RWPE2 (cell line): Measurements from ENCODE around the gene C3orf33.

Experiments
- ATAC-seq: fragments of 200-7000 bp; cut with Tn5 transposase; 3 replicates; pipeline ENCODE4 v1.9.1; 2021; ENCODE audit warnings: low read depth
- DNase-seq: peaks from one replicate; pipeline ENCODE4 v3.0.0-alpha.2; 2020; ENCODE audit warnings: low spot score
- H3K27ac ChIP-seq: fragments of 450-650 bp; 2 replicates; pipeline ENCODE4 v1.5.1; 2017; ENCODE audit warnings: mild to moderate bottlenecking; ENCODE audit not compliant: poor library complexity, severe bottlenecking
- H3K27me3 ChIP-seq: fragments of 250-450 bp; sonication (Bioruptor Pico); 2 replicates; pipeline ENCODE4 v1.5.1; 2021; ENCODE audit warnings: mild to moderate bottlenecking, moderate library complexity; ENCODE audit not compliant: insufficient read depth, poor library complexity, severe bottlenecking
- H3K36me3 ChIP-seq: fragments of 250-450 bp; sonication (Bioruptor Pico); 2 replicates; pipeline ENCODE4 v1.5.1; 2020; ENCODE audit warnings: low read depth, mild to moderate bottlenecking, moderate library complexity
- H3K4me1 ChIP-seq: fragments of 250-450 bp; sonication (Bioruptor Pico); 2 replicates; pipeline ENCODE4 v1.5.1; 2021; ENCODE audit warnings: mild to moderate bottlenecking, moderate library complexity; ENCODE audit not compliant: insufficient read depth, poor library complexity, severe bottlenecking
- H3K4me3 ChIP-seq: fragments of 250-450 bp; sonication (Bioruptor Pico); 2 replicates; pipeline ENCODE4 v1.5.1; 2021; ENCODE audit warnings: mild to moderate bottlenecking, moderate library complexity; ENCODE audit not compliant: severe bottlenecking
- H3K9me3 ChIP-seq: fragments of 250-450 bp; sonication (Bioruptor Pico); 2 replicates; pipeline ENCODE4 v1.5.1; 2021; ENCODE audit warnings: mild to moderate bottlenecking, moderate library complexity; ENCODE audit not compliant: severe bottlenecking
- TF ChIP-seq, protein P1 (sequence below): fragments of 450-650 bp; IDR thresholded peaks from one replicate; pipeline ENCODE4 v1.5.1; 2017; ENCODE audit warnings: mild to moderate bottlenecking, moderate library complexity; ENCODE audit not compliant: poor library complexity, severe bottlenecking

The C3orf33 gene

DNA sequence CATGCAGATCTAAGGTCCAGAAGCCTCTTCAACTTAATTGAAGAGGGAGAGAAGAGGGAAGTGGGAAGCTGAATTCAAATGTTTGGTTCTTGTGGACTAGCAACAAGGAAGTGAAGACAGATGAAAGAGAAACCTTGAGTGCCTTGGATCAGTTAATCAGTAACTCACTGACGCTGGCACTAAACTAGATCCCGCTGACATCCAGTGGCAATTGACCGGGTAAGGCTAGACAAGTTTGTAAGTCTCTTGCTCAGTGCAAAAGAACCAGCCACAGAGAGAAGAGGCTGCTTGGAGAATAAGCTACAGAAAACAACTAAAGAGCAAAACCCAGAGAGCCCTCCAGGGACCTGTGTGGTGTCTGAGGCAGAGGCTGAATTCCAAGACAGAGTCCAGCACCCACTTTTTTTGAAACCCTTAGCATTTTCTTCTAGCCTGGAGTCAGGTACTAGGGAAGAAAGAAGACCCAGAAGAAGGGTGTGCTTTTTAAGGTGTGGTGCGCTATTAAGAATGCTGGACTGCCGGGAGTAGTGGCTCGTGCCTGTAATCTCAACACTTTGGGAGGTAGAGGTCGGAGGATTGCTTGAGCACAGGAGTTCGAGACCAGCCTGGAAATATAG lies 68.1 kb downstream of the C3orf33 start:
- Histone ChIP-seq H3K27me3 (peaks cover 10% of the 10 kb centered on the region), H3K4me3 (no peak overlapping the region), H3K4me1 (no peaks in the 10 kb centered on the region), H3K36me3 (no peaks in the 10 kb centered on the region), H3K27ac (no peak overlapping the region), H3K9me3 (no peaks in the 10 kb centered on the region)
- TF ChIP-seq, protein P1, sequence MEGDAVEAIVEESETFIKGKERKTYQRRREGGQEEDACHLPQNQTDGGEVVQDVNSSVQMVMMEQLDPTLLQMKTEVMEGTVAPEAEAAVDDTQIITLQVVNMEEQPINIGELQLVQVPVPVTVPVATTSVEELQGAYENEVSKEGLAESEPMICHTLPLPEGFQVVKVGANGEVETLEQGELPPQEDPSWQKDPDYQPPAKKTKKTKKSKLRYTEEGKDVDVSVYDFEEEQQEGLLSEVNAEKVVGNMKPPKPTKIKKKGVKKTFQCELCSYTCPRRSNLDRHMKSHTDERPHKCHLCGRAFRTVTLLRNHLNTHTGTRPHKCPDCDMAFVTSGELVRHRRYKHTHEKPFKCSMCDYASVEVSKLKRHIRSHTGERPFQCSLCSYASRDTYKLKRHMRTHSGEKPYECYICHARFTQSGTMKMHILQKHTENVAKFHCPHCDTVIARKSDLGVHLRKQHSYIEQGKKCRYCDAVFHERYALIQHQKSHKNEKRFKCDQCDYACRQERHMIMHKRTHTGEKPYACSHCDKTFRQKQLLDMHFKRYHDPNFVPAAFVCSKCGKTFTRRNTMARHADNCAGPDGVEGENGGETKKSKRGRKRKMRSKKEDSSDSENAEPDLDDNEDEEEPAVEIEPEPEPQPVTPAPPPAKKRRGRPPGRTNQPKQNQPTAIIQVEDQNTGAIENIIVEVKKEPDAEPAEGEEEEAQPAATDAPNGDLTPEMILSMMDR = no peak
- 0 out of 3 replicates have a peak, but pooled peaks have one; percentile 38 for ATAC-seq
- no peak for DNase-seq

DNA sequence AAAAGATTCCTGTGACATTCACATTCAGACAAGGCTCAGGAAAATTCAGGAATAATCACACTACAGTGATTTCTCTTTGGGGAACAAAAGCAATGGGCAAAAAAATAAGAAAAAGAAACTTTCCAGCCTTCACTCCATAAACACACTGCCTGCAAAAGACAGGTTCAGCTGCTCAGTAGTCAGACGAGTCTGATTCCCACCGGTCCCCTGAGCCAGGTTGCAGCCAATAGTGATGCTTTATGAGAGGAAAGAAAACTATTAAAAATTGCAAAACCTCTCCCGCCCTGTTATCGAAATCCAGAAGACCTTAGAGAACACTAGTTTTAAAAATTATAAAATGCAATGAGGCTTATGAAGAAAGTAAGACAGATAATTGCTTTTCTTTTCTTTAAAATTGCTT lies 69.7 kb downstream of the C3orf33 start:
- H3K4me3 ChIP-seq = no peak overlapping the region
- no peak for DNase-seq
- no peaks in the 10 kb centered on the region for H3K4me1 ChIP-seq
- TF ChIP-seq, protein P1 = no peak
- H3K9me3 ChIP-seq = no peaks in the 10 kb centered on the region
- no peaks in the 10 kb centered on the region for H3K36me3 ChIP-seq
- H3K27ac ChIP-seq = no peak overlapping the region
- no peak for ATAC-seq
- H3K27me3 ChIP-seq = no peaks in the 10 kb centered on the region

DNA sequence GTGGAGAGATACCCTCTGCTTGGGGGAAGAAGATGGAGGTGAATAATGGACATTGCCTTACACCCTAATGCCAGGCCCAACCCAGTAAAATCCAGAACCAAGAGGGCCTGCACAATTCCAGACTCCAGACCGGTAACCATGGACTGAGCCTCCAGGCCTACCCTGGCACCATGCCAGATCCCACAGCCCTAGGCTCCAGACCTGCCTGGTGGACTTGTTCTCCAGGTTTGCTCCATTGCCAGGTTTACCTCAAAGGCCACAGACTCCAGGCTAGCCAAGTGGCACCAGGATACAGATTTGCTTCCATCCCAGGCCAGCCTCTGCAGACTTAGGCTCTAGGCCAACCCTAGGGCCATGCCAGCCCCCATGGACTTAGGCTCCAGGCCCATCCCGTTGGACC lies 75.2 kb downstream of the C3orf33 start:
- Histone ChIP-seq H3K27ac (no peak overlapping the region), H3K27me3 (no peaks in the 10 kb centered on the region), H3K4me1 (no peaks in the 10 kb centered on the region), H3K9me3 (no peaks in the 10 kb centered on the region), H3K4me3 (no peak overlapping the region), H3K36me3 (no peaks in the 10 kb centered on the region)
- DNase-seq = no peak
- ATAC-seq = no peak
- TF ChIP-seq, protein P1 = no peak

DNA sequence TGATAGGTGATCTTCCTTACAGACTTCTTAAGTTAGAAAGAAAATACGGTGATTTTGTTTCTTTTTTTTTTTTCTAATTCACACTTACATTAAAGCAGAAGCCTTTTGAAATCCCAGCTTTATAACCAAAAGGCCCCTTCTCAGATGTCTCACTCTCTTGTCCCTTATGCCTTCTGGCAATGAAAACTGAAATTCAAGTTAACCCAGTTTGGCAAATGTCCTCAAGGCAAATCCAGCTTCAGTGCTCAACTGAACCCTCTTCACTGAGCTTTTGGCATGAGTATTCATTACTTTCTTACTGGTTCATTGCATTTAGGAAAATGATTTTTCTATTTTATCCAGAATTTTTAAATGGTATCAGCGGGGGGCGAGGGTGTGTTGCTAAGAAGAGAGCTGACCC lies 78.2 kb downstream of the C3orf33 start:
- Histone ChIP-seq H3K27ac (no peak overlapping the region), H3K4me1 (no peaks in the 10 kb centered on the region), H3K9me3 (no peaks in the 10 kb centered on the region), H3K4me3 (no peak overlapping the region), H3K27me3 (no peaks in the 10 kb centered on the region), H3K36me3 (no peaks in the 10 kb centered on the region)
- ATAC-seq (no peak), DNase-seq (no peak)
- TF ChIP-seq, protein P1 = no peak

DNA sequence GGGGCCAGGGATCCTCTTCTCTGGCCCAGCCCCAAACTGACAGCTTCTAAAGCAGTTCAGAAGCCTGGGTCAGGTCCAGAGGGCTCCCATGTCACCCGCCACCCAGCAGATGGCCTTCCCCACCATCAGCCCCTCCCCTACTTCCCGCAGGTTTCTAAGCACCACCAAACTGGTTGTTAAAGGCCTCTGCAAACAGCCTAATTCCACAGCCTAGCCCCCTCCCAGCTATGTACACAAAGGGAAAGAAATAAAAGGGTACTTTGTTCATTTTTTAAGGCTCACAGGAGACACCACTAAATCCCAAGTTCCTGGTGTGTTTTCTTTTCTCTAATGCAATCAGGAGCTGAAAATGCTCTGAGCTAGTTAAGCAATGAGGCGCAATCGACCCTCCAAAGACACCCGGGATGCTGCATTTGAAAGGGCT lies 91.8 kb downstream of the C3orf33 start:
- DNase-seq = no peak
- no peak for ATAC-seq
- Histone ChIP-seq H3K9me3 (no peaks in the 10 kb centered on the region), H3K27me3 (no peaks in the 10 kb centered on the region), H3K36me3 (no peaks in the 10 kb centered on the region), H3K4me1 (no peaks in the 10 kb centered on the region), H3K27ac (no peak overlapping the region), H3K4me3 (no peak overlapping the region)
- TF ChIP-seq, protein P1 = no peak
